K562 (cell line): ENCODE measurements around the gene ZNF628. TPM values are rescaled to one million over a fixed set of nuclear protein-coding genes. Genes with fewer than 3 reads are reported as not detected.

ENCODE experiments used
- ARID1B ChIP-seq: fragments of 450-650 bp; IDR thresholded peaks from 2 replicates; pipeline ENCODE4 v1.6.1; 2016; ENCODE audit warnings: antibody characterized with exemption, mild to moderate bottlenecking, inconsistent platforms
- ARNT ChIP-seq, 2 experiments: fragments of 450-650 bp; IDR thresholded peaks; 2 replicates each; pipeline ENCODE4 v1.6.1; 2016; ENCODE audit warnings: mild to moderate bottlenecking in 1 of 2
- KHSRP ChIP-seq: fragments of 450-650 bp; IDR thresholded peaks from 2 replicates; pipeline ENCODE4 v1.6.1; 2017
- NBN ChIP-seq: fragments of 450-650 bp; IDR thresholded peaks from 2 replicates; pipeline ENCODE4 v1.6.1; 2016; ENCODE audit warnings: low read depth, mild to moderate bottlenecking
- SLC30A9 ChIP-seq: fragments of 250-450 bp; sonication (Bioruptor Pico); IDR thresholded peaks from 2 replicates; pipeline ENCODE4 v1.8.0; 2022; ENCODE audit warnings: mild to moderate bottlenecking, moderate library complexity
- SNRNP70 ChIP-seq: fragments of 200-400 bp; formaldehyde crosslinking; optimal IDR thresholded peaks from 2 replicates; pipeline ENCODE3; 2017; ENCODE audit warnings: low read depth, low read length
- TBL1XR1 ChIP-seq, 2 experiments: IDR thresholded peaks; 2 replicates each; pipeline ENCODE4 v1.6.1; 2012; ENCODE audit warnings: improper control_type of control experiment in 2 of 2, low read length in 2 of 2, mild to moderate bottlenecking in 1 of 2
- ZNF551 ChIP-seq: fragments of 250-450 bp; sonication (Bioruptor Pico); IDR thresholded peaks from 2 replicates; pipeline ENCODE4 v1.5.0; 2021; ENCODE audit warnings: mild to moderate bottlenecking, moderate library complexity
- ZNF561 ChIP-seq: fragments of 450-650 bp; formaldehyde crosslinking; conservative IDR thresholded peaks from 2 replicates; pipeline ENCODE4 v1.4.0; 2020; ENCODE audit warnings: mild to moderate bottlenecking, moderate library complexity
- ZNF696 ChIP-seq: fragments of 250-450 bp; sonication (Bioruptor Pico); conservative IDR thresholded peaks from 2 replicates; pipeline ENCODE4 v1.4.0; 2020; ENCODE audit warnings: mild to moderate bottlenecking, moderate library complexity
- polyA plus RNA-seq, 8 experiments: library from polyadenylated mRNA; depleted of rRNA in 4 of 8; stranded (reverse) in 5 of 8; unstranded in 3 of 8; fragments of >200 nt; fragmentation: Nextera tagmentation in 2 of 8; fragmentation: Illumina TruSeq in 1 of 8; extraction: Ambion mirVana in 2 of 8; extraction: Trizol in 1 of 8; gene quantifications; 2 replicates each; pipeline versions ENCODE4 v1.2.1 to v1.2.3, GENCODE V29; 2011 to 2014; ENCODE audit warnings: inconsistent platforms in 1 of 8, missing spikeins in 1 of 8
- total RNA-seq, 7 experiments: library from RNA; depleted of rRNA in 6 of 7; stranded (reverse); fragments of >200 nt in 6 of 7; fragmentation: Illumina TruSeq in 2 of 7; extraction: Trizol in 2 of 7; gene quantifications; 2 replicates each; pipeline versions ENCODE4 v1.2.1 to v1.2.3, GENCODE V29; 2011 to 2021; ENCODE audit warnings: low replicate concordance in 1 of 7
- TF ChIP-seq, protein P1 (sequence below): fragments of 450-650 bp; IDR thresholded peaks from 2 replicates; pipeline ENCODE4 v1.6.1; 2017; ENCODE audit warnings: antibody characterized with exemption, mild to moderate bottlenecking
- TF ChIP-seq, protein P2 (sequence below): fragments of 200-400 bp; formaldehyde crosslinking; IDR thresholded peaks from 2 replicates; pipeline ENCODE4 v1.6.1; 2017; ENCODE audit warnings: mild to moderate bottlenecking, low read depth, low read length, moderate library complexity
- TF ChIP-seq, protein P3 (sequence below): sonication (generic); formaldehyde crosslinking; IDR thresholded peaks from 2 replicates; pipeline ENCODE4 v1.8.1; 2022; ENCODE audit warnings: missing genetic modification reagents
- TF ChIP-seq, protein P4 (sequence below): fragments of 250-450 bp; sonication (Bioruptor Pico); IDR thresholded peaks from 2 replicates; pipeline ENCODE4 v1.9.0; 2021; ENCODE audit warnings: mild to moderate bottlenecking, inconsistent platforms

Gene ZNF628
- total and polyA plus RNA-seq, 9 of the 15 experiments (the other 6 are each of a cell fraction or from before 2014, with no cell fraction given): 0.13 to 13.6 (median 2.2) TPM; not detected in 3

DNA sequence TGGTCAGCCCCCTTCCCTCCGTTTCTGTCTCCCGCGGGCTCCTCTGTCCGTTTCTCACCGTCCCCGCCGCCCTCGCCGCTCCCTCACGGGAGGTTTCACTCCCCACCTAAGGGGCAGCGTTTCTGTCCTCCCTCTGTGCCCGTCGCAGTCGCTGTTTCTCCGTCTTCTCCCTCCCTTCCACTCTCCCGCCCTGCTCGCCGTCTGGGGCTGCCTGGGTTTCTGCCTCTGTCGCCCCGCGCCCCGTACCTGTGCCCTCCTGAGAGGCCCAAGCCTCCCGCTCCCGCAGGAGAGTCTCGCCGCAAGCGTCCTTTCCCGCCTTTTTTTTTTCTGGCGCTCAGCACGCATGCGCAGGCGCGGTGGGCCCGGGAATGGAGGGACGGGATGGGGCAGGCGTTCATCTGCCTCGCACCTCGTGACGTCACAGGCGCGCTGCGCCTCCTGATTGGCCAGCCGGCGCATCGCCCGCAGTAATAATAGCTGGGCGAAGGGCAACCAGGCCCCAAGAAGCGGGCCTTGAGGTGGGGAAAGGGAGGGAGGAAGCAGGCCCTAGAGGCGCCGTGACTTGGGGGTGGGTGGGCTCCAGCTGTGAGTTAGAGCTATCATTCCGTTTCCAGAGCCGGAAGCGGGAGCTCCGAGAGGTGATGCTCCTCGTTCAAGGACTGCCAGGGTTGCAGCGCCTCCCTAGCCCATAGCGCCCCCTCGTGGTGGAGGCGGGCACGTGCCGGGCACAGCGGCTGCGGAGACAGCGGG lies 27.3 kb downstream of the ZNF628 start (continued):
- TF ChIP-seq, protein P1, sequence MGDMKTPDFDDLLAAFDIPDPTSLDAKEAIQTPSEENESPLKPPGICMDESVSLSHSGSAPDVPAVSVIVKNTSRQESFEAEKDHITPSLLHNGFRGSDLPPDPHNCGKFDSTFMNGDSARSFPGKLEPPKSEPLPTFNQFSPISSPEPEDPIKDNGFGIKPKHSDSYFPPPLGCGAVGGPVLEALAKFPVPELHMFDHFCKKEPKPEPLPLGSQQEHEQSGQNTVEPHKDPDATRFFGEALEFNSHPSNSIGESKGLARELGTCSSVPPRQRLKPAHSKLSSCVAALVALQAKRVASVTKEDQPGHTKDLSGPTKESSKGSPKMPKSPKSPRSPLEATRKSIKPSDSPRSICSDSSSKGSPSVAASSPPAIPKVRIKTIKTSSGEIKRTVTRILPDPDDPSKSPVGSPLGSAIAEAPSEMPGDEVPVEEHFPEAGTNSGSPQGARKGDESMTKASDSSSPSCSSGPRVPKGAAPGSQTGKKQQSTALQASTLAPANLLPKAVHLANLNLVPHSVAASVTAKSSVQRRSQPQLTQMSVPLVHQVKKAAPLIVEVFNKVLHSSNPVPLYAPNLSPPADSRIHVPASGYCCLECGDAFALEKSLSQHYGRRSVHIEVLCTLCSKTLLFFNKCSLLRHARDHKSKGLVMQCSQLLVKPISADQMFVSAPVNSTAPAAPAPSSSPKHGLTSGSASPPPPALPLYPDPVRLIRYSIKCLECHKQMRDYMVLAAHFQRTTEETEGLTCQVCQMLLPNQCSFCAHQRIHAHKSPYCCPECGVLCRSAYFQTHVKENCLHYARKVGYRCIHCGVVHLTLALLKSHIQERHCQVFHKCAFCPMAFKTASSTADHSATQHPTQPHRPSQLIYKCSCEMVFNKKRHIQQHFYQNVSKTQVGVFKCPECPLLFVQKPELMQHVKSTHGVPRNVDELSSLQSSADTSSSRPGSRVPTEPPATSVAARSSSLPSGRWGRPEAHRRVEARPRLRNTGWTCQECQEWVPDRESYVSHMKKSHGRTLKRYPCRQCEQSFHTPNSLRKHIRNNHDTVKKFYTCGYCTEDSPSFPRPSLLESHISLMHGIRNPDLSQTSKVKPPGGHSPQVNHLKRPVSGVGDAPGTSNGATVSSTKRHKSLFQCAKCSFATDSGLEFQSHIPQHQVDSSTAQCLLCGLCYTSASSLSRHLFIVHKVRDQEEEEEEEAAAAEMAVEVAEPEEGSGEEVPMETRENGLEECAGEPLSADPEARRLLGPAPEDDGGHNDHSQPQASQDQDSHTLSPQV: peak; percentile 71
- TF ChIP-seq, protein P2, sequence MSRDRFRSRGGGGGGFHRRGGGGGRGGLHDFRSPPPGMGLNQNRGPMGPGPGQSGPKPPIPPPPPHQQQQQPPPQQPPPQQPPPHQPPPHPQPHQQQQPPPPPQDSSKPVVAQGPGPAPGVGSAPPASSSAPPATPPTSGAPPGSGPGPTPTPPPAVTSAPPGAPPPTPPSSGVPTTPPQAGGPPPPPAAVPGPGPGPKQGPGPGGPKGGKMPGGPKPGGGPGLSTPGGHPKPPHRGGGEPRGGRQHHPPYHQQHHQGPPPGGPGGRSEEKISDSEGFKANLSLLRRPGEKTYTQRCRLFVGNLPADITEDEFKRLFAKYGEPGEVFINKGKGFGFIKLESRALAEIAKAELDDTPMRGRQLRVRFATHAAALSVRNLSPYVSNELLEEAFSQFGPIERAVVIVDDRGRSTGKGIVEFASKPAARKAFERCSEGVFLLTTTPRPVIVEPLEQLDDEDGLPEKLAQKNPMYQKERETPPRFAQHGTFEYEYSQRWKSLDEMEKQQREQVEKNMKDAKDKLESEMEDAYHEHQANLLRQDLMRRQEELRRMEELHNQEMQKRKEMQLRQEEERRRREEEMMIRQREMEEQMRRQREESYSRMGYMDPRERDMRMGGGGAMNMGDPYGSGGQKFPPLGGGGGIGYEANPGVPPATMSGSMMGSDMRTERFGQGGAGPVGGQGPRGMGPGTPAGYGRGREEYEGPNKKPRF: no peak
- TF ChIP-seq ZNF696 (CRISPR knock-in tag) (no peak), ARID1B (no peak; the same call in 1 of the 2 replicates), ZNF561 (CRISPR knock-in tag) (no peak), SNRNP70 (no peak), NBN (peak; percentile 100), SLC30A9 (CRISPR knock-in tag) (no peak), KHSRP (peak; percentile 96), ZNF551 (no peak), TBL1XR1 (IDR thresholded peaks at IDR 0.05; ENCODE audit: low read length in 2 of 2) (peak; percentile 27 to 60; a peak in 2 of 4 replicates), ARNT (IDR thresholded peaks at IDR 0.05) (peak in 1 of 2 experiments; percentile 69; a peak in 2 of 4 replicates)
- TF ChIP-seq, protein P3, sequence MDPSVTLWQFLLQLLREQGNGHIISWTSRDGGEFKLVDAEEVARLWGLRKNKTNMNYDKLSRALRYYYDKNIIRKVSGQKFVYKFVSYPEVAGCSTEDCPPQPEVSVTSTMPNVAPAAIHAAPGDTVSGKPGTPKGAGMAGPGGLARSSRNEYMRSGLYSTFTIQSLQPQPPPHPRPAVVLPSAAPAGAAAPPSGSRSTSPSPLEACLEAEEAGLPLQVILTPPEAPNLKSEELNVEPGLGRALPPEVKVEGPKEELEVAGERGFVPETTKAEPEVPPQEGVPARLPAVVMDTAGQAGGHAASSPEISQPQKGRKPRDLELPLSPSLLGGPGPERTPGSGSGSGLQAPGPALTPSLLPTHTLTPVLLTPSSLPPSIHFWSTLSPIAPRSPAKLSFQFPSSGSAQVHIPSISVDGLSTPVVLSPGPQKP: peak; percentile 89; the same call in 1 of the 2 replicates
- TF ChIP-seq, protein P4, sequence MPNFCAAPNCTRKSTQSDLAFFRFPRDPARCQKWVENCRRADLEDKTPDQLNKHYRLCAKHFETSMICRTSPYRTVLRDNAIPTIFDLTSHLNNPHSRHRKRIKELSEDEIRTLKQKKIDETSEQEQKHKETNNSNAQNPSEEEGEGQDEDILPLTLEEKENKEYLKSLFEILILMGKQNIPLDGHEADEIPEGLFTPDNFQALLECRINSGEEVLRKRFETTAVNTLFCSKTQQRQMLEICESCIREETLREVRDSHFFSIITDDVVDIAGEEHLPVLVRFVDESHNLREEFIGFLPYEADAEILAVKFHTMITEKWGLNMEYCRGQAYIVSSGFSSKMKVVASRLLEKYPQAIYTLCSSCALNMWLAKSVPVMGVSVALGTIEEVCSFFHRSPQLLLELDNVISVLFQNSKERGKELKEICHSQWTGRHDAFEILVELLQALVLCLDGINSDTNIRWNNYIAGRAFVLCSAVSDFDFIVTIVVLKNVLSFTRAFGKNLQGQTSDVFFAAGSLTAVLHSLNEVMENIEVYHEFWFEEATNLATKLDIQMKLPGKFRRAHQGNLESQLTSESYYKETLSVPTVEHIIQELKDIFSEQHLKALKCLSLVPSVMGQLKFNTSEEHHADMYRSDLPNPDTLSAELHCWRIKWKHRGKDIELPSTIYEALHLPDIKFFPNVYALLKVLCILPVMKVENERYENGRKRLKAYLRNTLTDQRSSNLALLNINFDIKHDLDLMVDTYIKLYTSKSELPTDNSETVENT (CRISPR knock-in tag): 0 out of 2 replicates have a peak, but pooled peaks have one; percentile 14
